HG02763 (cell line): ENCODE measurements around the gene ZNF341.

Experiments
- ATAC-seq: cut with Tn5 transposase; IDR thresholded peaks from one replicate; pipeline ENCODE4 v1.9.1; 2021; ENCODE audit warnings: mild to moderate bottlenecking, moderate library complexity; ENCODE audit not compliant: unreplicated experiment

ZNF341 gene

GRCh38 chr20:33821270-33821836, 89.6 kb downstream of the ZNF341 start:
- no peak for ATAC-seq

GRCh38 chr20:33822423-33822822, 90.6 kb downstream of the ZNF341 start:
- no peak for ATAC-seq

- no peak for ATAC-seq
Observed at GRCh38 chr20:33822991-33823390, 91.2 kb downstream of the ZNF341 start.

- ATAC-seq, result no peak
Observed at GRCh38 chr20:33824852-33825251, 93.1 kb downstream of the ZNF341 start.

GRCh38 chr20:33825340-33826269, 93.8 kb downstream of the ZNF341 start:
- no peak for ATAC-seq

GRCh38 chr20:33826270-33826897, 94.6 kb downstream of the ZNF341 start:
- ATAC-seq, result no peak

GRCh38 chr20:33827109-33827508, 95.3 kb downstream of the ZNF341 start:
- ATAC-seq, result no peak

GRCh38 chr20:33827634-33828325, 96.0 kb downstream of the ZNF341 start:
- no peak for ATAC-seq

GRCh38 chr20:33828326-33828844, 96.6 kb downstream of the ZNF341 start:
- no peak for ATAC-seq

- no peak for ATAC-seq
Observed at GRCh38 chr20:33828967-33829560, 97.3 kb downstream of the ZNF341 start.

GRCh38 chr20:33829636-33830035, 97.8 kb downstream of the ZNF341 start:
- ATAC-seq, result no peak

- no peak for ATAC-seq
Observed at GRCh38 chr20:33830371-33830770, 98.6 kb downstream of the ZNF341 start.

- no peak for ATAC-seq
Observed at GRCh38 chr20:33832103-33832804, 100.5 kb downstream of the ZNF341 start.

- ATAC-seq, result no peak
Observed at GRCh38 chr20:33833333-33833732, 101.5 kb downstream of the ZNF341 start.

- ATAC-seq, result no peak
Observed at GRCh38 chr20:33835615-33836172, 103.9 kb downstream of the ZNF341 start.

GRCh38 chr20:33836277-33836676, 104.5 kb downstream of the ZNF341 start:
- no peak for ATAC-seq

- no peak for ATAC-seq
Observed at GRCh38 chr20:33837096-33837830, 105.5 kb downstream of the ZNF341 start.

- no peak for ATAC-seq
Observed at GRCh38 chr20:33838035-33838864, 106.5 kb downstream of the ZNF341 start.
